Brain microvascular endothelial cell (primary cell): ENCODE measurements around the gene TATDN2.

Source experiments
- DNase-seq: peaks from one replicate; pipeline ENCODE4 v3.0.0-alpha.2; 2020
- H3K27ac ChIP-seq: fragments of 250-450 bp; sonication (Bioruptor Pico); 2 replicates; pipeline ENCODE4 v1.5.1; 2020; ENCODE audit warnings: mild to moderate bottlenecking, moderate library complexity
- H3K27me3 ChIP-seq: fragments of 250-450 bp; sonication (Bioruptor Pico); replicated peaks from 2 replicates; pipeline ENCODE4 v1.5.1; 2020; ENCODE audit warnings: mild to moderate bottlenecking
- H3K36me3 ChIP-seq: fragments of 250-450 bp; sonication (Bioruptor Pico); replicated peaks from 2 replicates; pipeline ENCODE4 v1.5.1; 2020; ENCODE audit warnings: mild to moderate bottlenecking
- H3K4me3 ChIP-seq: 2 replicates; pipeline ENCODE4 v1.5.1; 2011; ENCODE audit warnings: low read depth, mild to moderate bottlenecking, control low read depth, low read length, moderate library complexity
- in situ Hi-C: cut with HindIII; loops from 2 replicates; pipeline ENCODE4 v1.10.0; 2017; ENCODE audit warnings: low sequenced_read_pairs, low pct_ligation_motif_present
- TF ChIP-seq, protein P1 (sequence below): IDR thresholded peaks from 2 replicates; pipeline ENCODE4 v1.5.1; 2011; ENCODE audit warnings: low read depth, mild to moderate bottlenecking, moderate library complexity, low read length, control low read depth, inconsistent platforms; ENCODE audit errors: missing control alignments

Gene TATDN2

DNA sequence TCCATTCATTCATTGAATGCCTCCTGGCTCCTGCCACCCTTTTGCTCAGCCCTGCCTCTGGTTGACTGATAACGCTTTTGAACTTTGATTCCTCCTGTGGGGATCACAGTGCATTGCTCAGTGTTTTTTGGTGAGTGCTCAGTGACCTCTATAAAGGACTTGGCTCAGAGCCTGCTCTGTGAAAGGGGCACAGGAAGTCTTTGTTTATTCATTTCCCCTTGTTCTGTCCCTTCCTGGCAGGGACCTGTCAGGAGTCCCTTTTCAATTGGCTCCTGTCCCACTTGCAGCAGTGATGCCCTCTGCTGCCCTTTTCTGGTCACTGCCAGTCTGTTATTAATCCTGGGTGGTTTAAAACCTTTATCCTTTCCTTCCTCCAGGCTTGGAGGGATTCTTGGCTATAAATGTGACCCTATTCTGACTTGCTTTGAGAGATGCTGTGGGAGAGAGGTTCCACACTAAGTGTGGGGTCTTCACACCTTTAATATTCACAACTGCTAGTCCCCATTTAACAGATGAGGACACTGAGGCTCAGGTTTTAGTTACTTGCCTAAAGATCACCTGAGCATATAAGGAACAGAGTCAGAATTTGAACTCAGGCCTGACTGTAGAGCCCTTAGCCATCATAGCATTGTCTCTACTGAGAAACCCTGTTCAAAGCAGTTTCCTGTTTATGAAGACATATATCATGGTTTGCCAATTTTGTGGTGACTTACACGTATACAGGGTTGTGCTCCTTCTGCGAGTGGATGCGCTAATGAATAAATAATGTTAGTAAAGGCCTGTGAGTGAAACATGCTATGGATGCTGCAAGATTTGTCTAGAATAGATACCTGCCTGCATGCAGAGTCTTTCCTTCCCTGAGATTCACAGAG, 23.2 kb upstream of the TATDN2 start:
- TF ChIP-seq, protein P1, sequence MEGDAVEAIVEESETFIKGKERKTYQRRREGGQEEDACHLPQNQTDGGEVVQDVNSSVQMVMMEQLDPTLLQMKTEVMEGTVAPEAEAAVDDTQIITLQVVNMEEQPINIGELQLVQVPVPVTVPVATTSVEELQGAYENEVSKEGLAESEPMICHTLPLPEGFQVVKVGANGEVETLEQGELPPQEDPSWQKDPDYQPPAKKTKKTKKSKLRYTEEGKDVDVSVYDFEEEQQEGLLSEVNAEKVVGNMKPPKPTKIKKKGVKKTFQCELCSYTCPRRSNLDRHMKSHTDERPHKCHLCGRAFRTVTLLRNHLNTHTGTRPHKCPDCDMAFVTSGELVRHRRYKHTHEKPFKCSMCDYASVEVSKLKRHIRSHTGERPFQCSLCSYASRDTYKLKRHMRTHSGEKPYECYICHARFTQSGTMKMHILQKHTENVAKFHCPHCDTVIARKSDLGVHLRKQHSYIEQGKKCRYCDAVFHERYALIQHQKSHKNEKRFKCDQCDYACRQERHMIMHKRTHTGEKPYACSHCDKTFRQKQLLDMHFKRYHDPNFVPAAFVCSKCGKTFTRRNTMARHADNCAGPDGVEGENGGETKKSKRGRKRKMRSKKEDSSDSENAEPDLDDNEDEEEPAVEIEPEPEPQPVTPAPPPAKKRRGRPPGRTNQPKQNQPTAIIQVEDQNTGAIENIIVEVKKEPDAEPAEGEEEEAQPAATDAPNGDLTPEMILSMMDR = peak; percentile 83
- H3K36me3 ChIP-seq = no peaks in the 10 kb centered on the region
- no peaks in the 10 kb centered on the region for H3K27me3 ChIP-seq
- no peak overlapping the region for H3K27ac ChIP-seq
- DNase-seq = peak; percentile 59
- no peak overlapping the region for H3K4me3 ChIP-seq
- in situ Hi-C loops = no loop called here

DNA sequence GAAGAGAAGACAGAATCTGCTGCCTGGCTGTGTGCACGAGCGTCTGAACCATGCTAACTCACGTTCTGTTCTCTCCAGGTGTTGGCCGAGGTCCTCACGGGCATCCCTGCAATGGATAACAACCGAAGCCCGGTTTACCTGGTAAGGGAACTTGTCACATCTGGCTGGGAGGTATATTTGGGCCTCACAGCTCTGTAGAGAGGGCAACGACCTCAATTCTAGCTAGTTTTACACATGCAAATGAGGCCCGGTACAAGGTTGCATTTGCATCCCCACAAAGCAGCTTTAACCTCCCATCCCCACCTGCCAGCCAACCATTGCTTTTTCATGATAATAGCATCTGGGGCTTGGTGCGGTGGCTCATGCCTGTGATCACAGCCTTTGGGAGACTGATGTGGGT, 22.0 kb upstream of the TATDN2 start:
- Histone ChIP-seq H3K4me3 (no peak overlapping the region), H3K36me3 (no peaks in the 10 kb centered on the region), H3K27me3 (no peaks in the 10 kb centered on the region), H3K27ac (no peak overlapping the region)
- TF ChIP-seq, protein P1 = no peak
- DNase-seq = no peak
- in situ Hi-C loops = no loop called here

- Histone ChIP-seq H3K36me3 (no peaks in the 10 kb centered on the region), H3K27me3 (no peaks in the 10 kb centered on the region), H3K27ac (no peak overlapping the region), H3K4me3 (no peak overlapping the region)
- peak; percentile 26 for DNase-seq
- in situ Hi-C loops = no loop called here
- TF ChIP-seq, protein P1 = no peak
Measured at GRCh38 chr3:10228248-10228950, 19.9 kb upstream of the TATDN2 start.

DNA sequence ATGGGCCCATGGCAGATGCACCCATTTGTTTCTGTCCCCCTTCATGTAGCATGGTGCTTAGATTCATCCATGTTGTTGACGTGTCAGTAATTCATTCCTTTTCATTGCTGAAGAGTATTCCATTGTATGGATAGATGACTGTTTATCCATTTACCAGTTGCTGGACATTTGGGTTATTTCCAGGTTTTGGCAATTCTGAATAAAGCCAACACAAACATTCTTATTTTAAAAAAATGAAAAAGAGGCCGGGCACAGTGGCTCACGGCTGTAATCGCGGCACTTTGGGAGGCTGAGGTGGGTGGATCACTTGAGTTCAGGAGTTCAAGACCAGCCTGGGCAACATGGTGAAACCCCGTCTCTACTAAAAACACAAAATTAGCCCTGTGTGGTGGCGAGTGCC, 18.7 kb upstream of the TATDN2 start:
- Histone ChIP-seq H3K4me3 (no peak overlapping the region), H3K27ac (no peak overlapping the region), H3K27me3 (no peaks in the 10 kb centered on the region), H3K36me3 (peaks cover 2% of the 10 kb centered on the region)
- DNase-seq = no peak
- in situ Hi-C loops = no loop called here
- TF ChIP-seq, protein P1 = no peak

- TF ChIP-seq, protein P1 = no peak
- no peak overlapping the region for H3K4me3 ChIP-seq
- DNase-seq = no peak
- in situ Hi-C loops = no loop called here
- H3K27ac ChIP-seq = no peak overlapping the region
- no peaks in the 10 kb centered on the region for H3K27me3 ChIP-seq
- peaks cover 7% of the 10 kb centered on the region for H3K36me3 ChIP-seq
Measured at GRCh38 chr3:10232137-10232536, 16.1 kb upstream of the TATDN2 start.
